CD4-positive, CD25-positive, alpha-beta regulatory T cell (primary cell): ENCODE data around the gene CNTNAP2. TPM values are rescaled to one million over a fixed set of nuclear protein-coding genes. Genes with fewer than 3 reads are reported as not detected.

Source experiments
- ATAC-seq, 2 donors: fragments of 150-1000 bp; cut with Tn5 transposase; one replicate each; pipeline ENCODE4 v1.10.0; 2021; ENCODE audit warnings: low read depth in 2 of 2, moderate number of reproducible peaks in 2 of 2, moderate library complexity in 1 of 2
- DNase-seq, 3 donors: peaks; one replicate each; pipeline versions ENCODE4 v3.0.0 to v3.0.0-alpha.2; 2012 to 2022; ENCODE audit warnings: mixed read lengths in 1 of 3
- H3K27ac ChIP-seq: one replicate; pipeline ENCODE4 v1.7.0; 2013; ENCODE audit warnings: mild to moderate bottlenecking, low read length; ENCODE audit not compliant: insufficient read depth, poor library complexity, severe bottlenecking
- H3K27me3 ChIP-seq: one replicate; pipeline ENCODE4 v1.7.0; 2013; ENCODE audit warnings: low read length; ENCODE audit not compliant: control insufficient read depth, insufficient read depth
- H3K36me3 ChIP-seq: one replicate; pipeline ENCODE4 v1.7.0; 2013; ENCODE audit warnings: mild to moderate bottlenecking, low read length, moderate library complexity; ENCODE audit not compliant: control insufficient read depth, insufficient read depth
- H3K4me1 ChIP-seq: 2 replicates; pipeline ENCODE4 v1.7.0; 2013; ENCODE audit warnings: mild to moderate bottlenecking, low read length; ENCODE audit not compliant: insufficient read depth, control insufficient read depth, poor library complexity, severe bottlenecking
- H3K4me3 ChIP-seq: one replicate; pipeline ENCODE4 v1.7.0; 2013; ENCODE audit warnings: low read depth, mild to moderate bottlenecking, low read length, moderate library complexity
- H3K9me3 ChIP-seq, 2 experiments: 1 replicate in 1 of 2; 2 replicates in 1 of 2; pipeline ENCODE4 v1.7.0; 2013; ENCODE audit warnings: low read length in 2 of 2, mild to moderate bottlenecking in 1 of 2, moderate library complexity in 1 of 2; ENCODE audit not compliant: control insufficient read depth in 2 of 2
- H3K27ac Mint-ChIP-seq, 3 donors: one replicate each; pipeline ENCODE4 v1.8.0; 2020 to 2022; ENCODE audit warnings: mild to moderate bottlenecking in 3 of 3, mixed read lengths in 3 of 3, moderate library complexity in 2 of 3
- H3K27me3 Mint-ChIP-seq: one replicate; pipeline ENCODE4 v1.8.0; 2022; ENCODE audit warnings: mild to moderate bottlenecking, mixed read lengths
- H3K36me3 Mint-ChIP-seq: one replicate; pipeline ENCODE4 v1.8.0; 2020; ENCODE audit warnings: mixed read lengths
- H3K4me1 Mint-ChIP-seq, 4 donors: one replicate each; pipeline ENCODE4 v1.8.0; 2020 to 2022; ENCODE audit warnings: mixed read lengths in 4 of 4, mild to moderate bottlenecking in 1 of 4
- H3K4me3 Mint-ChIP-seq, 4 donors: one replicate each; pipeline ENCODE4 v1.8.0; 2020 to 2022; ENCODE audit warnings: mild to moderate bottlenecking in 4 of 4, mixed read lengths in 4 of 4, moderate library complexity in 3 of 4
- H3K9me3 Mint-ChIP-seq, 7 donors: one replicate each; pipeline ENCODE4 v1.8.0; 2020 to 2022; ENCODE audit warnings: mixed read lengths in 7 of 7, mild to moderate bottlenecking in 3 of 7, moderate library complexity in 2 of 7
- polyA plus RNA-seq, 4 donors: library from polyadenylated mRNA; unstranded; fragments of 300-500 nt; fragmentation: Illumina TruSeq; gene quantifications; one replicate each; pipeline ENCODE4 v1.2.3, GENCODE V29; 2021
- total RNA-seq: library from RNA; stranded (reverse); gene quantifications from one replicate; pipeline ENCODE4 v1.2.3, GENCODE V29; 2022

CNTNAP2 gene
- total and polyA plus RNA-seq, 5 donors from 2014 or later: 0.02 to 0.15 TPM; not detected in 3

GRCh38 chr7:148394582-148394981 is 2278.0 kb downstream of the CNTNAP2 start:
- Histone ChIP-seq H3K9me3 (no peaks in the 10 kb centered on the region), H3K36me3 (no peaks in the 10 kb centered on the region), H3K27me3 (peaks cover 9% of the 10 kb centered on the region), H3K4me1 (no peaks in the 10 kb centered on the region), H3K27ac (no peak overlapping the region), H3K4me3 (no peak overlapping the region)
- no peaks in the 10 kb centered on the region for H3K9me3 Mint-ChIP-seq
- H3K36me3 Mint-ChIP-seq: no peaks in the 10 kb centered on the region
- ATAC-seq: no peak
- peaks cover 27% of the 10 kb centered on the region for H3K27me3 Mint-ChIP-seq
- no peak overlapping the region for H3K27ac Mint-ChIP-seq
- peaks cover 0 to 2% (median 0%) of the 10 kb centered on the region in 4 donors for H3K4me1 Mint-ChIP-seq
- no peak for DNase-seq
- no peak overlapping the region for H3K4me3 Mint-ChIP-seq

GRCh38 chr7:148395352-148395811 is 2278.8 kb downstream of the CNTNAP2 start:
- DNase-seq: no peak
- H3K9me3 ChIP-seq: no peaks in the 10 kb centered on the region
- no peaks in the 10 kb centered on the region for H3K4me1 ChIP-seq
- no peaks in the 10 kb centered on the region for H3K9me3 Mint-ChIP-seq
- no peak for ATAC-seq
- no peak overlapping the region for H3K27ac ChIP-seq
- H3K27me3 Mint-ChIP-seq: peaks cover 35% of the 10 kb centered on the region
- H3K36me3 ChIP-seq: no peaks in the 10 kb centered on the region
- H3K4me1 Mint-ChIP-seq: peaks cover 0 to 2% (median 0%) of the 10 kb centered on the region in 4 donors
- H3K36me3 Mint-ChIP-seq: no peaks in the 10 kb centered on the region
- H3K4me3 ChIP-seq: no peak overlapping the region
- H3K4me3 Mint-ChIP-seq: no peak overlapping the region
- no peak overlapping the region for H3K27ac Mint-ChIP-seq
- peaks cover 9% of the 10 kb centered on the region for H3K27me3 ChIP-seq

GRCh38 chr7:148395990-148396716 is 2279.6 kb downstream of the CNTNAP2 start:
- H3K9me3 Mint-ChIP-seq: no peaks in the 10 kb centered on the region
- peaks cover 40% of the 10 kb centered on the region for H3K27me3 Mint-ChIP-seq
- no peak overlapping the region for H3K27ac Mint-ChIP-seq
- Histone ChIP-seq H3K27me3 (peaks cover 9% of the 10 kb centered on the region), H3K9me3 (no peaks in the 10 kb centered on the region), H3K4me3 (no peak overlapping the region), H3K4me1 (no peaks in the 10 kb centered on the region), H3K27ac (no peak overlapping the region), H3K36me3 (no peaks in the 10 kb centered on the region)
- DNase-seq: no peak
- H3K36me3 Mint-ChIP-seq: no peaks in the 10 kb centered on the region
- H3K4me3 Mint-ChIP-seq: no peak overlapping the region
- ATAC-seq: no peak
- peaks cover 0 to 2% (median 0%) of the 10 kb centered on the region in 4 donors for H3K4me1 Mint-ChIP-seq

GRCh38 chr7:148397056-148397455 is 2280.5 kb downstream of the CNTNAP2 start:
- no peaks in the 10 kb centered on the region for H3K9me3 Mint-ChIP-seq
- ATAC-seq (no peak), DNase-seq (no peak)
- Histone ChIP-seq H3K27ac (no peak overlapping the region), H3K4me1 (no peaks in the 10 kb centered on the region), H3K4me3 (no peak overlapping the region), H3K9me3 (no peaks in the 10 kb centered on the region), H3K36me3 (no peaks in the 10 kb centered on the region), H3K27me3 (peaks cover 9% of the 10 kb centered on the region)
- no peak overlapping the region for H3K4me3 Mint-ChIP-seq
- H3K4me1 Mint-ChIP-seq: peaks cover 0 to 2% (median 0%) of the 10 kb centered on the region in 4 donors
- H3K27me3 Mint-ChIP-seq: peaks cover 42% of the 10 kb centered on the region
- H3K36me3 Mint-ChIP-seq: no peaks in the 10 kb centered on the region
- H3K27ac Mint-ChIP-seq: no peak overlapping the region

- no peak for ATAC-seq
- DNase-seq: no peak
- H3K27ac Mint-ChIP-seq: no peak overlapping the region
- no peaks in the 10 kb centered on the region for H3K9me3 Mint-ChIP-seq
- Histone ChIP-seq H3K27ac (no peak overlapping the region), H3K4me1 (no peaks in the 10 kb centered on the region), H3K4me3 (no peak overlapping the region), H3K27me3 (peaks cover 11% of the 10 kb centered on the region), H3K9me3 (no peaks in the 10 kb centered on the region), H3K36me3 (no peaks in the 10 kb centered on the region)
- H3K36me3 Mint-ChIP-seq: no peaks in the 10 kb centered on the region
- no peak overlapping the region for H3K4me3 Mint-ChIP-seq
- H3K27me3 Mint-ChIP-seq: peaks cover 42% of the 10 kb centered on the region
- H3K4me1 Mint-ChIP-seq: peaks cover 0 to 2% (median 0%) of the 10 kb centered on the region in 4 donors
These were observed 2280.9 kb downstream of the CNTNAP2 start for GRCh38 chr7:148397551-148397950.

GRCh38 chr7:148397985-148398384 is 2281.4 kb downstream of the CNTNAP2 start:
- Histone ChIP-seq H3K27me3 (peaks cover 11% of the 10 kb centered on the region), H3K27ac (no peak overlapping the region), H3K9me3 (no peaks in the 10 kb centered on the region), H3K4me1 (no peaks in the 10 kb centered on the region), H3K4me3 (no peak overlapping the region), H3K36me3 (no peaks in the 10 kb centered on the region)
- peak in 1 of 3 donors; percentile 7 for DNase-seq
- ATAC-seq: no peak
- no peak overlapping the region for H3K4me3 Mint-ChIP-seq
- no peak overlapping the region for H3K27ac Mint-ChIP-seq
- peaks cover 42% of the 10 kb centered on the region for H3K27me3 Mint-ChIP-seq
- no peaks in the 10 kb centered on the region for H3K9me3 Mint-ChIP-seq
- no peaks in the 10 kb centered on the region for H3K36me3 Mint-ChIP-seq
- H3K4me1 Mint-ChIP-seq: peaks cover 0 to 2% (median 0%) of the 10 kb centered on the region in 4 donors

- Histone ChIP-seq H3K27me3 (peaks cover 11% of the 10 kb centered on the region), H3K9me3 (no peaks in the 10 kb centered on the region), H3K36me3 (no peaks in the 10 kb centered on the region), H3K27ac (no peak overlapping the region), H3K4me3 (no peak overlapping the region), H3K4me1 (no peaks in the 10 kb centered on the region)
- no peak for DNase-seq
- Mint-ChIP-seq H3K27me3 (peaks cover 46% of the 10 kb centered on the region), H3K36me3 (no peaks in the 10 kb centered on the region), H3K27ac (no peak overlapping the region), H3K4me3 (no peak overlapping the region), H3K9me3 (no peaks in the 10 kb centered on the region), H3K4me1 (peaks cover 0 to 2% (median 0%) of the 10 kb centered on the region in 4 donors)
- no peak for ATAC-seq
These were observed 2282.3 kb downstream of the CNTNAP2 start for GRCh38 chr7:148398844-148399365.

GRCh38 chr7:148400101-148400500 is 2283.5 kb downstream of the CNTNAP2 start:
- Mint-ChIP-seq H3K4me1 (peaks cover 0 to 2% (median 0%) of the 10 kb centered on the region in 4 donors), H3K9me3 (no peaks in the 10 kb centered on the region), H3K36me3 (no peaks in the 10 kb centered on the region), H3K27me3 (peaks cover 50% of the 10 kb centered on the region), H3K4me3 (no peak overlapping the region), H3K27ac (no peak overlapping the region)
- H3K27me3 ChIP-seq: peaks cover 10% of the 10 kb centered on the region
- H3K4me3 ChIP-seq: no peak overlapping the region
- ATAC-seq (no peak), DNase-seq (no peak)
- no peaks in the 10 kb centered on the region for H3K36me3 ChIP-seq
- H3K27ac ChIP-seq: no peak overlapping the region
- H3K4me1 ChIP-seq: no peaks in the 10 kb centered on the region
- no peaks in the 10 kb centered on the region for H3K9me3 ChIP-seq
